HepG2 (cell line): ENCODE results near the gene SNX7. TPM values are rescaled to one million over a fixed set of nuclear protein-coding genes. Genes with fewer than 3 reads are reported as not detected.

Source experiments
- ATAC-seq: fragments of 200-7000 bp; cut with Tn5 transposase; 3 replicates; pipeline ENCODE4 v1.9.1; 2020; ENCODE audit warnings: mild to moderate bottlenecking, moderate library complexity
- BruUV-seq: library from RNA; stranded (reverse); fragments of 400-500 nt; replicated peaks from 2 replicates; lab custom pipeline; 2021; lab: Mats Ljungman, UMichigan
- CTCF ChIA-PET: fragments of 300-600 bp; formaldehyde crosslinking; extraction: SDS; loops from one replicate; lab custom pipeline; 2021; ENCODE audit warnings: low total read pairs, inconsistent platforms, low intra/inter-chr PET ratio; lab: Yijun Ruan, JAX
- POLR2A ChIA-PET: fragments of 350-600 bp; sonication (Branson Sonifier 250); formaldehyde crosslinking; loops from one replicate; lab custom pipeline; 2020; ENCODE audit warnings: antibody characterized with exemption, inconsistent platforms; lab: Yijun Ruan, JAX
- DNase-seq: peaks from one replicate; pipeline ENCODE4 v3.0.0-alpha.2; 2015; ENCODE audit warnings: low spot score
- FAIRE-seq: peaks from 3 replicates; lab custom pipeline; 2011; peaks lifted over from hg19 to GRCh38; lab: Jason Lieb, UNC
- H2AFZ ChIP-seq: one replicate; pipeline ENCODE4 v1.6.1; 2011; ENCODE audit warnings: low read length, inconsistent platforms
- H3K27ac ChIP-seq: fragments of 300-600 bp; 3 replicates; pipeline ENCODE4 v1.8.0; 2011; ENCODE audit warnings: mixed run types, mild to moderate bottlenecking, mixed read lengths, low read length, inconsistent platforms; ENCODE audit not compliant: insufficient read depth; ENCODE audit errors: extremely low read length
- H3K27me3 ChIP-seq, 2 experiments: fragments of 200-600 bp in 1 of 2; 2 replicates in 1 of 2; 3 replicates in 1 of 2; pipeline versions ENCODE4 v1.6.0 to v1.8.0; 2011; ENCODE audit warnings: low read length in 2 of 2, mild to moderate bottlenecking in 2 of 2, moderate library complexity in 2 of 2, inconsistent platforms in 1 of 2; ENCODE audit not compliant: insufficient read depth in 2 of 2, control insufficient read depth in 1 of 2
- H3K36me3 ChIP-seq, 2 experiments: fragments of 200-600 bp in 1 of 2; replicated peaks in 1 of 2; 2 replicates in 1 of 2; 3 replicates in 1 of 2; pipeline versions ENCODE4 v1.5.1 to v1.8.0; 2011; ENCODE audit warnings: low read length in 2 of 2, inconsistent platforms in 1 of 2; ENCODE audit not compliant: insufficient read depth in 2 of 2, control insufficient read depth in 1 of 2
- H3K4me1 ChIP-seq: 2 replicates; pipeline ENCODE4 v1.5.1; 2012; ENCODE audit warnings: low read length, inconsistent platforms; ENCODE audit not compliant: insufficient read depth
- H3K4me2 ChIP-seq: 2 replicates; pipeline ENCODE4 v1.6.0; 2011; ENCODE audit warnings: low read depth, low read length, inconsistent platforms
- H3K4me3 ChIP-seq, 3 experiments: fragments of 200-600 bp in 1 of 3; sonication (generic), shearing (Covaris generic) in 1 of 3; replicated peaks in 1 of 3; 2 replicates each; pipeline ENCODE4 v1.5.1; 2011 to 2016; ENCODE audit warnings: low read length in 3 of 3, inconsistent platforms in 2 of 3, low read depth in 2 of 3, mild to moderate bottlenecking in 2 of 3, control low read depth in 1 of 3, mixed read lengths in 1 of 3; ENCODE audit not compliant: insufficient read depth in 1 of 3
- H3K79me2 ChIP-seq: one replicate; pipeline ENCODE4 v1.6.1; 2011; ENCODE audit warnings: low read length, inconsistent platforms; ENCODE audit not compliant: insufficient read depth
- H3K9ac ChIP-seq: 2 replicates; pipeline ENCODE4 v1.6.0; 2011; ENCODE audit warnings: mild to moderate bottlenecking, low read depth, low read length, inconsistent platforms; ENCODE audit not compliant: insufficient read depth
- H3K9me3 ChIP-seq: 2 replicates; pipeline ENCODE4 v1.5.1; 2012; ENCODE audit warnings: mild to moderate bottlenecking, low read length
- H4K20me1 ChIP-seq: 2 replicates; pipeline ENCODE4 v1.6.0; 2011; ENCODE audit warnings: inconsistent platforms, mild to moderate bottlenecking, low read length, moderate library complexity; ENCODE audit not compliant: insufficient read depth
- BCL6 ChIP-seq: IDR thresholded peaks from 2 replicates; pipeline ENCODE4 v1.6.1; 2016; ENCODE audit warnings: missing genetic modification reagents, missing compliant biosample characterization
- HCFC1 ChIP-seq: fragments of 150-350 bp; IDR thresholded peaks from 2 replicates; pipeline ENCODE4 v1.6.1; 2014; ENCODE audit warnings: low read depth, low read length
- HDAC2 ChIP-seq: sonication (generic); formaldehyde crosslinking; IDR thresholded peaks from 2 replicates; pipeline ENCODE4 v1.4.0; 2020; ENCODE audit warnings: missing genetic modification reagents
- HES4 ChIP-seq: sonication (generic); formaldehyde crosslinking; IDR thresholded peaks from 2 replicates; pipeline ENCODE4 v1.9.0; 2021; ENCODE audit warnings: mild to moderate bottlenecking, missing genetic modification reagents, borderline replicate concordance
- HMGA1 ChIP-seq: sonication (generic); formaldehyde crosslinking; conservative IDR thresholded peaks from 2 replicates; pipeline ENCODE4 v1.4.0; 2020; ENCODE audit warnings: missing genetic modification reagents
- IKZF1 ChIP-seq: fragments of 450-650 bp; IDR thresholded peaks from 2 replicates; pipeline ENCODE4 v1.7.1; 2016
- RFXAP ChIP-seq: sonication (generic); formaldehyde crosslinking; IDR thresholded peaks from 2 replicates; pipeline ENCODE4 v1.4.0; 2020; ENCODE audit warnings: missing genetic modification reagents, borderline replicate concordance
- SP4 ChIP-seq: sonication (generic); formaldehyde crosslinking; IDR thresholded peaks from 2 replicates; pipeline ENCODE4 v1.8.1; 2023; ENCODE audit warnings: mild to moderate bottlenecking, missing genetic modification reagents
- TFDP1 ChIP-seq: IDR thresholded peaks from 2 replicates; pipeline ENCODE4 v1.6.1; 2016; ENCODE audit warnings: missing compliant biosample characterization, missing genetic modification reagents, borderline replicate concordance
- ZBTB34 ChIP-seq: sonication (generic); formaldehyde crosslinking; IDR thresholded peaks from 2 replicates; pipeline ENCODE4 v1.8.0; 2022; ENCODE audit warnings: mild to moderate bottlenecking, missing genetic modification reagents
- ZBTB7A ChIP-seq: sonication (generic); formaldehyde crosslinking; IDR thresholded peaks from 2 replicates; pipeline ENCODE4 v1.8.0; 2022; ENCODE audit warnings: mild to moderate bottlenecking, missing genetic modification reagents
- ZNF407 ChIP-seq: sonication (generic); formaldehyde crosslinking; IDR thresholded peaks from one replicate; pipeline ENCODE4 v1.5.1; 2020; ENCODE audit warnings: mild to moderate bottlenecking, missing genetic modification reagents; ENCODE audit errors: not compliant biosample characterization
- ZNF569 ChIP-seq: sonication (generic); formaldehyde crosslinking; IDR thresholded peaks from 2 replicates; pipeline ENCODE4 v1.5.0; 2020; ENCODE audit warnings: mild to moderate bottlenecking, missing genetic modification reagents, moderate library complexity, borderline replicate concordance
- ZNF619 ChIP-seq: sonication (generic); formaldehyde crosslinking; IDR thresholded peaks from 2 replicates; pipeline ENCODE4 v1.4.0; 2020; ENCODE audit warnings: mild to moderate bottlenecking, missing genetic modification reagents
- ZSCAN22 ChIP-seq: sonication (generic); formaldehyde crosslinking; IDR thresholded peaks from 2 replicates; pipeline ENCODE4 v1.4.0; 2020; ENCODE audit warnings: mild to moderate bottlenecking, missing genetic modification reagents
- WGBS: methylation state at CpG from one replicate; pipeline ENCODE4 v1.1.6; 2017; ENCODE audit warnings: low lambda C conversion rate; 5-methylcytosine and 5-hydroxymethylcytosine counted together
- in situ Hi-C: cut with HindIII; loops from 2 replicates; pipeline ENCODE4 v1.10.0; 2017; ENCODE audit warnings: low pct_unique_long_range_greater_than_20kb; ENCODE audit not compliant: extremely low pct_ligation_motif_present
- intact Hi-C: fragments of 100-400 bp; cut with micrococcal nuclease; formaldehyde crosslinking; loops from one replicate; pipeline ENCODE4 v1.10.0; 2022; ENCODE audit not compliant: unreplicated experiment
- polyA plus RNA-seq, 8 experiments: library from polyadenylated mRNA; depleted of rRNA in 3 of 8; stranded (reverse) in 7 of 8; unstranded in 1 of 8; fragments of >200 nt; fragmentation: Illumina TruSeq in 4 of 8; extraction: Trizol in 4 of 8; gene quantifications; 2 replicates each; pipeline versions ENCODE4 v1.2.1 to v1.2.3, GENCODE V29; 2011 to 2016; ENCODE audit warnings: low read depth in 4 of 8, missing spikeins in 1 of 8, mixed read lengths in 1 of 8; ENCODE audit not compliant: insufficient read depth in 1 of 8
- total RNA-seq, 5 experiments: library from RNA; depleted of rRNA; stranded (reverse); fragments of >200 nt; fragmentation: Illumina TruSeq; extraction: Trizol; gene quantifications; 2 replicates each; pipeline ENCODE4 v1.2.3, GENCODE V29; 2016; ENCODE audit warnings: low read depth in 1 of 5

Gene SNX7
- total and polyA plus RNA-seq, 2 of the 13 experiments (the other 11 are each of a cell fraction or from before 2014, with no cell fraction given): 14.3 to 33.5 TPM

- no peak for FAIRE-seq
- H3K4me1 ChIP-seq: no peaks in the 10 kb centered on the region
- POLR2A ChIA-PET: no interaction called here
- no peak overlapping the region for H3K9ac ChIP-seq
- H3K4me2 ChIP-seq: no peak overlapping the region
- in situ Hi-C loops: no loop called here
- no peak overlapping the region for H3K27ac ChIP-seq
- no peaks in the 10 kb centered on the region for H3K27me3 ChIP-seq
- no peaks in the 10 kb centered on the region for H3K79me2 ChIP-seq
- CTCF ChIA-PET: no interaction called here
- no peak overlapping the region for H2AFZ ChIP-seq
- peaks cover 0 to 1% of the 10 kb centered on the region in 2 experiments; a peak in 1 of 5 replicates for H3K36me3 ChIP-seq
- intact Hi-C loops: no loop called here
- no peak overlapping the region for H3K4me3 ChIP-seq
- no peaks in the 10 kb centered on the region for H3K9me3 ChIP-seq
- BruUV-seq: no TSS peak
- no peak for ATAC-seq
- DNase-seq: no peak
- WGBS: 95% methylated on average over 8 of the region's 8 CpGs
- no peak for TF ChIP-seq ZNF569
- no peak for TF ChIP-seq ZSCAN22 (CRISPR knock-in tag)
- no peak for TF ChIP-seq RFXAP (CRISPR knock-in tag)
- no peak for TF ChIP-seq ZNF619
- TF ChIP-seq HCFC1: no peak
- TF ChIP-seq ZBTB34 (CRISPR knock-in tag): no peak
- TF ChIP-seq SP4: no peak
- TF ChIP-seq BCL6 (CRISPR knock-in tag): no peak
- TF ChIP-seq TFDP1: no peak
- TF ChIP-seq HES4 (CRISPR knock-in tag): no peak
- TF ChIP-seq HDAC2: no peak
- no peak for TF ChIP-seq ZBTB7A (CRISPR knock-in tag)
- TF ChIP-seq IKZF1: no peak
- no peak for TF ChIP-seq ZNF407
- no peak for TF ChIP-seq HMGA1 (CRISPR knock-in tag)
- TF ChIP-seq, all 625 proteins: peak for 0
- H4K20me1 ChIP-seq: no peaks in the 10 kb centered on the region
Observed at GRCh38 chr1:98723574-98723973, 62.1 kb downstream of the SNX7 start.
